ENCODE data around the gene PDE7B. TPM values are rescaled to one million over a fixed set of nuclear protein-coding genes. Genes with fewer than 3 reads are reported as not detected.

Gene PDE7B
- total RNA-seq, 1 experiment from 2014 or later = not detected

DNA sequence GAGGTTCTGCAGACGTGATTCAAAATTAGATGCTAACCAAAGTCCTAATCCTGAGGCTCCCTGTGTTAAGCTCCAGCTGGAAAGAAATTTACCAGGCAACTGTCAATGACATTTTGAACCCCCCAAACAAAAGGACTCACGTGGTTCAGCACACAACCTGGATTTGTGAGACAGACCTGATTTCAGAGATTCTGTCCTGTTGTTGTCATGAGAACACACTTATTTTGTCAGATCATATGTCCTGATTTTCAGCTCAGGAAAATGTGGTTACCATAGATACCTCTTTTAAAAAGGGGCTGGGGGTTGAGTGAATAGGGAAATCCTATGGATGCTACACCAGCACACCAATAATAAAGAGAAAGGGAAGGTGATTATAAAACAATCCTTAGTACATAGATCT lies 337.0 kb downstream of the PDE7B start:
- H3K27ac ChIP-seq (ENCODE audit: low read depth, low read length, poor library complexity, severe bottlenecking) = no peak overlapping the region
- no TSS peak for BruUV-seq (replicated peaks)
- peaks cover 27% of the 10 kb centered on the region for H3K27me3 ChIP-seq (replicated peaks; ENCODE audit: insufficient read depth, low read depth, low read length, poor library complexity)
- POLR2A ChIA-PET (ENCODE audit: low non-redundant PET) = no interaction called here
- CTCF ChIA-PET = no interaction called here
- no peaks in the 10 kb centered on the region for H3K4me1 ChIP-seq (ENCODE audit: insufficient read depth, low read length, poor library complexity, severe bottlenecking)
- TF ChIP-seq, protein P1, sequence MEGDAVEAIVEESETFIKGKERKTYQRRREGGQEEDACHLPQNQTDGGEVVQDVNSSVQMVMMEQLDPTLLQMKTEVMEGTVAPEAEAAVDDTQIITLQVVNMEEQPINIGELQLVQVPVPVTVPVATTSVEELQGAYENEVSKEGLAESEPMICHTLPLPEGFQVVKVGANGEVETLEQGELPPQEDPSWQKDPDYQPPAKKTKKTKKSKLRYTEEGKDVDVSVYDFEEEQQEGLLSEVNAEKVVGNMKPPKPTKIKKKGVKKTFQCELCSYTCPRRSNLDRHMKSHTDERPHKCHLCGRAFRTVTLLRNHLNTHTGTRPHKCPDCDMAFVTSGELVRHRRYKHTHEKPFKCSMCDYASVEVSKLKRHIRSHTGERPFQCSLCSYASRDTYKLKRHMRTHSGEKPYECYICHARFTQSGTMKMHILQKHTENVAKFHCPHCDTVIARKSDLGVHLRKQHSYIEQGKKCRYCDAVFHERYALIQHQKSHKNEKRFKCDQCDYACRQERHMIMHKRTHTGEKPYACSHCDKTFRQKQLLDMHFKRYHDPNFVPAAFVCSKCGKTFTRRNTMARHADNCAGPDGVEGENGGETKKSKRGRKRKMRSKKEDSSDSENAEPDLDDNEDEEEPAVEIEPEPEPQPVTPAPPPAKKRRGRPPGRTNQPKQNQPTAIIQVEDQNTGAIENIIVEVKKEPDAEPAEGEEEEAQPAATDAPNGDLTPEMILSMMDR (conservative IDR thresholded peaks at IDR 0.05; ENCODE audit: low read depth, low read length) = no peak
- TF ChIP-seq EZH2 (IDR thresholded peaks at IDR 0.05; ENCODE audit: borderline replicate concordance, low read depth, low read length, poor library complexity, severe bottlenecking) = no peak
- DNase-seq (ENCODE audit: low spot score) = no peak
- no peak overlapping the region for H3K4me3 ChIP-seq (ENCODE audit: low read depth, low read length, poor library complexity, severe bottlenecking)
- intact Hi-C loops (cut with micrococcal nuclease; ENCODE audit: unreplicated experiment) = no loop called here
- H3K9me3 ChIP-seq (ENCODE audit: low read depth, low read length, poor library complexity, severe bottlenecking) = no peaks in the 10 kb centered on the region
- H3K36me3 ChIP-seq (ENCODE audit: insufficient read depth, low read length, poor library complexity, severe bottlenecking) = no peaks in the 10 kb centered on the region

DNA sequence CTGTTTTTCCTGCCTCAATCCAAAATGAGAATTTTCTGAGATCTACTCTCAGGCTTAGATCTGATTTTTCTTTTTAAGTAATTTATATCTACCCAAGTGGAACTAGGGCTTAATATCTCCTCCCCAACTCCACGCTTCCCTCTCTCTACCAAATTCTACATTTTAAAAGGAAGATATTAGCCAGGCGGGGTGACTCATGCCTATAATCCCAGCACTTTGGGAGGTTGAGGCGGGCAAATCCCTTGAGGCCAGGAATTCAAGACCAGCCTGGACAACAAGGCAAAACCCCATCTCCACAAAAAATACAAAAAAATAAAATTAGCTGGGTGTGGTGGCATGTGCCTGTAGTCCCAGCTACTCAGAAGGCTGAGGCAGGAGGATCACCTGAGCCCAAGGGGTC lies 337.6 kb downstream of the PDE7B start:
- intact Hi-C loops (cut with micrococcal nuclease; ENCODE audit: unreplicated experiment) = no loop called here
- ChIA-PET POLR2A (ENCODE audit: low non-redundant PET) (no interaction called here), CTCF (no interaction called here)
- BruUV-seq (replicated peaks) = no TSS peak
- Histone ChIP-seq H3K36me3 (ENCODE audit: insufficient read depth, low read length, poor library complexity, severe bottlenecking) (no peaks in the 10 kb centered on the region), H3K9me3 (ENCODE audit: low read depth, low read length, poor library complexity, severe bottlenecking) (no peaks in the 10 kb centered on the region), H3K4me1 (ENCODE audit: insufficient read depth, low read length, poor library complexity, severe bottlenecking) (no peaks in the 10 kb centered on the region), H3K27ac (ENCODE audit: low read depth, low read length, poor library complexity, severe bottlenecking) (no peak overlapping the region), H3K27me3 (replicated peaks; ENCODE audit: insufficient read depth, low read depth, low read length, poor library complexity) (peaks cover 23% of the 10 kb centered on the region), H3K4me3 (ENCODE audit: low read depth, low read length, poor library complexity, severe bottlenecking) (no peak overlapping the region)
- no peak for DNase-seq (ENCODE audit: low spot score)
- TF ChIP-seq, protein P1 (conservative IDR thresholded peaks at IDR 0.05; ENCODE audit: low read depth, low read length) = no peak

DNA sequence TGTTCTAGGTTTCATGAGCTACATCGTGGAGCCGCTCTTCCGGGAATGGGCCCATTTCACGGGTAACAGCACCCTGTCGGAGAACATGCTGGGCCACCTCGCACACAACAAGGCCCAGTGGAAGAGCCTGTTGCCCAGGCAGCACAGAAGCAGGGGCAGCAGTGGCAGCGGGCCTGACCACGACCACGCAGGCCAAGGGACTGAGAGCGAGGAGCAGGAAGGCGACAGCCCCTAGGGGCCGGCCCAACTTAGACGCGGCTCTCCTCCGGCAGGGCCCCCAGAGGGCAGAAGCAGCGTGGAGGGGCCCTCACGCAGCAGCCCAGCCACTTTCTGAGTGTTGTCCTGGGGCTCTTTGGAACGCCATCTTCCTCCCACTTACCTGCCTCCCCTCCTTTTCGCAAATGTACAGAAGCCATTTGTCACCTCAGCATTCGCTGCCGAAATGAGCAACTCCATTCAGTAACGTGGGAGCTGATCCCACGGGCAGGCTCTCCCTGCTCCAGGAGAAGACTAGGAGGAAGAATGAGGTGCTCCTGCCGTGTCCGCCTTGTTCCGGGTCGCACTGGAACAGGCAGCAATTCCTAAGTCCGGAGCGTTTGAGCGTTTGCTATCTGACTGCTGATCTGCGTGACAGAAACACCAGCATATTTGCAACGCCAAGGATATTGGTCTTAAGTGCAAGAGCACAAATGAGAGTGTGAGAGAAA lies 340.3 kb downstream of the PDE7B start:
- no peaks in the 10 kb centered on the region for H3K4me1 ChIP-seq (ENCODE audit: insufficient read depth, low read length, poor library complexity, severe bottlenecking)
- intact Hi-C loops (cut with micrococcal nuclease; ENCODE audit: unreplicated experiment) = no loop called here
- POLR2A ChIA-PET (ENCODE audit: low non-redundant PET) = no interaction called here
- TF ChIP-seq, protein P1 (conservative IDR thresholded peaks at IDR 0.05; ENCODE audit: low read depth, low read length) = no peak
- no peak for TF ChIP-seq EZH2 (IDR thresholded peaks at IDR 0.05; ENCODE audit: borderline replicate concordance, low read depth, low read length, poor library complexity, severe bottlenecking)
- no peak overlapping the region for H3K27ac ChIP-seq (ENCODE audit: low read depth, low read length, poor library complexity, severe bottlenecking)
- DNase-seq (ENCODE audit: low spot score) = no peak
- H3K27me3 ChIP-seq (replicated peaks; ENCODE audit: insufficient read depth, low read depth, low read length, poor library complexity) = peaks cover 13% of the 10 kb centered on the region
- BruUV-seq (replicated peaks) = no TSS peak
- H3K4me3 ChIP-seq (ENCODE audit: low read depth, low read length, poor library complexity, severe bottlenecking) = no peak overlapping the region
- no peaks in the 10 kb centered on the region for H3K9me3 ChIP-seq (ENCODE audit: low read depth, low read length, poor library complexity, severe bottlenecking)
- no peaks in the 10 kb centered on the region for H3K36me3 ChIP-seq (ENCODE audit: insufficient read depth, low read length, poor library complexity, severe bottlenecking)
- CTCF ChIA-PET = no interaction called here

Data from A673 (cell line).